ENCODE data around the gene WDR89. TPM values are rescaled to one million over a fixed set of nuclear protein-coding genes. Genes with fewer than 3 reads are reported as not detected.

Gene WDR89
- total and polyA plus RNA-seq, 10 donors, result 9.5 to 18.9 (median 17.4) TPM

- Histone ChIP-seq H3K4me3 (no peak overlapping the region), H3K27ac (no peak overlapping the region), H3K4me1 (peaks cover 0 to 30% (median 14%) of the 10 kb centered on the region in 6 donors), H3K9me3 (no peaks in the 10 kb centered on the region), H3K27me3 (replicated peaks in 1 of 7) (no peaks in the 10 kb centered on the region), H3K36me3 (peaks cover 0 to 59% (median 4%) of the 10 kb centered on the region in 6 donors)
- TF ChIP-seq, protein P1, sequence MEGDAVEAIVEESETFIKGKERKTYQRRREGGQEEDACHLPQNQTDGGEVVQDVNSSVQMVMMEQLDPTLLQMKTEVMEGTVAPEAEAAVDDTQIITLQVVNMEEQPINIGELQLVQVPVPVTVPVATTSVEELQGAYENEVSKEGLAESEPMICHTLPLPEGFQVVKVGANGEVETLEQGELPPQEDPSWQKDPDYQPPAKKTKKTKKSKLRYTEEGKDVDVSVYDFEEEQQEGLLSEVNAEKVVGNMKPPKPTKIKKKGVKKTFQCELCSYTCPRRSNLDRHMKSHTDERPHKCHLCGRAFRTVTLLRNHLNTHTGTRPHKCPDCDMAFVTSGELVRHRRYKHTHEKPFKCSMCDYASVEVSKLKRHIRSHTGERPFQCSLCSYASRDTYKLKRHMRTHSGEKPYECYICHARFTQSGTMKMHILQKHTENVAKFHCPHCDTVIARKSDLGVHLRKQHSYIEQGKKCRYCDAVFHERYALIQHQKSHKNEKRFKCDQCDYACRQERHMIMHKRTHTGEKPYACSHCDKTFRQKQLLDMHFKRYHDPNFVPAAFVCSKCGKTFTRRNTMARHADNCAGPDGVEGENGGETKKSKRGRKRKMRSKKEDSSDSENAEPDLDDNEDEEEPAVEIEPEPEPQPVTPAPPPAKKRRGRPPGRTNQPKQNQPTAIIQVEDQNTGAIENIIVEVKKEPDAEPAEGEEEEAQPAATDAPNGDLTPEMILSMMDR (IDR thresholded peaks at IDR 0.05 in 8 of 11, conservative IDR thresholded peaks at IDR 0.05 in 3 of 11), result no peak
- no peak for TF ChIP-seq POLR2A (IDR thresholded peaks at IDR 0.05)
- no peak for TF ChIP-seq POLR2AphosphoS5 (IDR thresholded peaks at IDR 0.05)
- WGBS, 5 donors, result 57 to 95% (median 85%) methylated on average over 5 of the region's 5 CpGs
- no peak for DNase-seq
- intact Hi-C loops (cut with DNase I; ENCODE audit: low total_unique reads), result no loop called here
These were observed 25.7 kb downstream of the WDR89 start for GRCh38 chr14:63616015-63616414.

DNA sequence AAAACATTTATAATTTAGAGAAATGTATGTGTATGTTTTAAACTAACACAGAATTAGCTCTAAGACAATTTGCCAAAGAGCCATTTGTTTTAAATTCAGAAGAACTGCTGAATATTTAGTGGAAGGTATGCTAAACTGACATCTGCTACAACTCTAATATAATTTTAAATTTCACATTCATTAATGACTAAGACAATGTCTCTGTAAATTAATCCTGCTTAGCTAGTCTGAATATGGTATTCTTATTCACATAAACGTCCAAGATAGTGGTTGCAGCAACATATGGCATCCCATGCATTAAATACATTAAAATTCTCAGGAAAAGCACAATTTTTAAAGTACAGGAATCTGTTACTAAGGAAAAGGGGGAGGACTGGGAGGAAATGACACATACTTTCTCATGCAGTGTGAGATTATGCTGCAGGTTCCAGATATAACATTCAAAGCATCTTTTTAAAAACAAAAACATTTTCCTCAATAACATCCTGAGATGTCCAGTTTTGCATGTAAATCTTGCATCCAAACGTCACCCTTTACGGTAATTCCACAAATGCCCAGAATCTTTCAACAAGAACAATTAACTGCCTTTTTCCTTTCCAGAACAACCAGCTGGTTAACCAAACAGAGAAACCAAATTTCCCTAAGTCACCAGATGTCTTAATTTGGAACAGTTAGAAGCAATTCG, 26.9 kb downstream of the WDR89 start:
- 47 to 66% (median 52%) methylated on average over 4 of the region's 4 CpGs for WGBS, 5 donors
- TF ChIP-seq, protein P1 (IDR thresholded peaks at IDR 0.05 in 8 of 11, conservative IDR thresholded peaks at IDR 0.05 in 3 of 11), result no peak
- no peak for TF ChIP-seq POLR2A (IDR thresholded peaks at IDR 0.05)
- no peak for TF ChIP-seq POLR2AphosphoS5 (IDR thresholded peaks at IDR 0.05)
- Histone ChIP-seq H3K4me3 (no peak overlapping the region), H3K27me3 (replicated peaks in 1 of 7) (no peaks in the 10 kb centered on the region), H3K27ac (no peak overlapping the region), H3K36me3 (peaks cover 0 to 47% (median under 1%) of the 10 kb centered on the region in 6 donors), H3K4me1 (peaks cover 0 to 30% (median 14%) of the 10 kb centered on the region in 6 donors), H3K9me3 (no peaks in the 10 kb centered on the region)
- intact Hi-C loops (cut with DNase I; ENCODE audit: low total_unique reads), result no loop called here
- DNase-seq, result no peak

DNA sequence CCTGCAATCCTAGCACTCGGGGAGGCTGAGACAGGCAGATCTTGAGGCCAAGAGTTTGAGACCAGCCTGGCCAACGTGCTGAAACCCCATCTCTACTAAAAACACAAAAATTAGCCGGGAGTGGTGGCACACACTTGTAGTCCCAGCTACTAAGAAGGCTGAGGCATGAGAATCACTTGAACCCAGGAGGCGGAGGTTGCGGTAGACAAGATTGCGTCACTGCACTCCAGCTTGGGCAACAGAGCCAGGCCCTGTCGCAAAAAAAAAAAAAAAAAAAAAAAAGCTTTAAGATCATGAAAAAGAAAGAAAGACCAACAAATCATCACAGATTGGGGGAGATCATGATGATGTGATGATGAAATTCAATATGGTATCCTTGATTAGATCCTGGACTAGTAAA, 30.6 kb downstream of the WDR89 start:
- TF ChIP-seq, protein P1 (IDR thresholded peaks at IDR 0.05 in 8 of 11, conservative IDR thresholded peaks at IDR 0.05 in 3 of 11), result no peak
- DNase-seq, result no peak
- intact Hi-C loops (cut with DNase I; ENCODE audit: low total_unique reads), result no loop called here

GRCh38 chr14:63605041-63605532, 36.6 kb downstream of the WDR89 start:
- H3K4me1 ChIP-seq, result no peaks in the 10 kb centered on the region
- no peak overlapping the region for H3K4me3 ChIP-seq
- 91 to 95% (median 92%) methylated on average over 10 of the region's 10 CpGs for WGBS, 5 donors
- H3K36me3 ChIP-seq, result peaks cover 0 to 42% (median 4%) of the 10 kb centered on the region in 6 donors
- no peak for DNase-seq
- no peaks in the 10 kb centered on the region for H3K9me3 ChIP-seq
- H3K27ac ChIP-seq, result no peak overlapping the region
- intact Hi-C loops (cut with DNase I; ENCODE audit: low total_unique reads), result no loop called here
- no peak for TF ChIP-seq POLR2A (IDR thresholded peaks at IDR 0.05)
- TF ChIP-seq, protein P1 (IDR thresholded peaks at IDR 0.05 in 8 of 11, conservative IDR thresholded peaks at IDR 0.05 in 3 of 11), result no peak
- TF ChIP-seq POLR2AphosphoS5 (IDR thresholded peaks at IDR 0.05), result no peak
- no peaks in the 10 kb centered on the region for H3K27me3 ChIP-seq (replicated peaks in 1 of 7)

More for the DNA sequence above, 30.6 kb downstream of the WDR89 start:
- Histone ChIP-seq H3K27me3 (replicated peaks in 1 of 7) (no peaks in the 10 kb centered on the region), H3K9me3 (no peaks in the 10 kb centered on the region), H3K27ac (peak overlapping the region in 1 of 8 donors; percentile 7), H3K4me3 (no peak overlapping the region), H3K4me1 (peaks cover 0 to 23% (median 11%) of the 10 kb centered on the region in 6 donors), H3K36me3 (peaks cover 0 to 33% (median 0%) of the 10 kb centered on the region in 6 donors)
- WGBS, 5 donors, result 70 to 90% (median 82%) methylated on average over 7 of the region's 7 CpGs

All from spleen (tissue), 11 donors.